Neural progenitor cell (in vitro differentiated cells): ENCODE results near the gene TAF10.

Experiments used
- EZH2phosphoT487 ChIP-seq: fragments of 200-600 bp; sonication (generic); IDR thresholded peaks from 2 replicates; pipeline ENCODE4 v1.6.1; 2017; ENCODE audit warnings: antibody characterized with exemption
- TF ChIP-seq, protein P1 (sequence below): fragments of 200-600 bp; sonication (generic); IDR thresholded peaks from 2 replicates; pipeline ENCODE4 v1.5.1; 2017; ENCODE audit warnings: antibody characterized with exemption, mild to moderate bottlenecking

DNA sequence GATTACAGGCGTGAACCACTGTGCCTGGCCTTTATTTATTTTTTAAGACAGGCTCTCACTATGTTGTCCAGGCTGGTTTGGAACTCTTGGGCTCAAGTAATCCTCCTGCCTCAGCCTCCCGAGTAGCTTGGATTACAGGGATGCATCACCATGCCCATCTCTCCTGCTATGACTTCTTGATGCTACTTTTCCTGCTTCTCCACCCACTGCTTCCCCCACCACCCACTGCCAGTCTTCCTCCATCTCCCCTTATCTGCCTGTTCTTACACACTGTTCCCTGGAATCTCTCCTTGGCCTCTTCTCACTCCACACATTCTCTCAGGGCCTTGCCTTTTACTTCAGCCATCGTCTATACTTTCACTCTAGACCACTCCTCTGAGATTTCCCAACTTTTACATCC lies 24.5 kb upstream of the TAF10 start:
- TF ChIP-seq, protein P1, sequence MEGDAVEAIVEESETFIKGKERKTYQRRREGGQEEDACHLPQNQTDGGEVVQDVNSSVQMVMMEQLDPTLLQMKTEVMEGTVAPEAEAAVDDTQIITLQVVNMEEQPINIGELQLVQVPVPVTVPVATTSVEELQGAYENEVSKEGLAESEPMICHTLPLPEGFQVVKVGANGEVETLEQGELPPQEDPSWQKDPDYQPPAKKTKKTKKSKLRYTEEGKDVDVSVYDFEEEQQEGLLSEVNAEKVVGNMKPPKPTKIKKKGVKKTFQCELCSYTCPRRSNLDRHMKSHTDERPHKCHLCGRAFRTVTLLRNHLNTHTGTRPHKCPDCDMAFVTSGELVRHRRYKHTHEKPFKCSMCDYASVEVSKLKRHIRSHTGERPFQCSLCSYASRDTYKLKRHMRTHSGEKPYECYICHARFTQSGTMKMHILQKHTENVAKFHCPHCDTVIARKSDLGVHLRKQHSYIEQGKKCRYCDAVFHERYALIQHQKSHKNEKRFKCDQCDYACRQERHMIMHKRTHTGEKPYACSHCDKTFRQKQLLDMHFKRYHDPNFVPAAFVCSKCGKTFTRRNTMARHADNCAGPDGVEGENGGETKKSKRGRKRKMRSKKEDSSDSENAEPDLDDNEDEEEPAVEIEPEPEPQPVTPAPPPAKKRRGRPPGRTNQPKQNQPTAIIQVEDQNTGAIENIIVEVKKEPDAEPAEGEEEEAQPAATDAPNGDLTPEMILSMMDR: no peak
- TF ChIP-seq EZH2phosphoT487: no peak
